Stomach (tissue), 4 donors: ENCODE results near the gene SCYL1.

Experiments used
- CTCF ChIP-seq, 7 experiments: fragments of 450-650 bp in 4 of 7; fragments of 200-600 bp in 3 of 7; sonication (generic) in 3 of 7; IDR thresholded peaks; one replicate each; pipeline ENCODE4 v1.5.1; 2016 to 2019; ENCODE audit warnings: antibody characterized with exemption in 7 of 7, control low read depth in 2 of 7, mild to moderate bottlenecking in 1 of 7
- EP300 ChIP-seq: sonication (generic); formaldehyde crosslinking; IDR thresholded peaks from one replicate; pipeline ENCODE4 v1.6.1; 2017; ENCODE audit warnings: antibody characterized with exemption
- POLR2A ChIP-seq, 4 donors: fragments of 450-650 bp; IDR thresholded peaks; one replicate each; pipeline ENCODE4 v1.6.1; 2016; ENCODE audit warnings: antibody characterized with exemption in 4 of 4, control low read depth in 2 of 4, mild to moderate bottlenecking in 1 of 4, moderate library complexity in 1 of 4
- POLR2AphosphoS5 ChIP-seq, 3 donors: sonication (generic); formaldehyde crosslinking; IDR thresholded peaks; one replicate each; pipeline ENCODE4 v1.6.1; 2016; ENCODE audit warnings: antibody characterized with exemption in 3 of 3

- TF ChIP-seq EP300 (no peak), CTCF (IDR thresholded peaks at IDR 0.05) (no peak), POLR2A (IDR thresholded peaks at IDR 0.05) (no peak), POLR2AphosphoS5 (IDR thresholded peaks at IDR 0.05) (no peak)
Observed at GRCh38 chr11:65547446-65548125, 22.7 kb downstream of the SCYL1 start.
